ENCODE measurements around the gene ABCA12.

DNA sequence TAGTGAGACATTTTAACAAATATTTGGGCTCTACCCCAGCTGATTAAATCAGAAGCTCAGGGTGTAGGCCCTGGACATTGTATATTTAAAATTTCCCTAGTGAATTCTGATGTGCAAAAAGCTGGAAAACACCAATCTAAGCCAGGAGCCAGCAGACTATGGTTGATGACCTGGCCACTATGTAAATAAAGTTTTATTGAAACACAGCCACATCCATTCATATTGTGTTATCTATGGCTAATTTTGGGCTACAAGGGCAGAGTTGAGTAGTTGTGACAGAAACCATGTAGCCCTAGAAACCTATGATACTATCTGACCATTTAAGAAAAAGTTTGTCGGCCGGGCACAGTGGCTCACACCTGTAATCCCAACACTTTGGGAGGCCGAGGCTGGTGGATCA, 243.0 kb downstream of the ABCA12 start:
- TF ChIP-seq, protein P1, sequence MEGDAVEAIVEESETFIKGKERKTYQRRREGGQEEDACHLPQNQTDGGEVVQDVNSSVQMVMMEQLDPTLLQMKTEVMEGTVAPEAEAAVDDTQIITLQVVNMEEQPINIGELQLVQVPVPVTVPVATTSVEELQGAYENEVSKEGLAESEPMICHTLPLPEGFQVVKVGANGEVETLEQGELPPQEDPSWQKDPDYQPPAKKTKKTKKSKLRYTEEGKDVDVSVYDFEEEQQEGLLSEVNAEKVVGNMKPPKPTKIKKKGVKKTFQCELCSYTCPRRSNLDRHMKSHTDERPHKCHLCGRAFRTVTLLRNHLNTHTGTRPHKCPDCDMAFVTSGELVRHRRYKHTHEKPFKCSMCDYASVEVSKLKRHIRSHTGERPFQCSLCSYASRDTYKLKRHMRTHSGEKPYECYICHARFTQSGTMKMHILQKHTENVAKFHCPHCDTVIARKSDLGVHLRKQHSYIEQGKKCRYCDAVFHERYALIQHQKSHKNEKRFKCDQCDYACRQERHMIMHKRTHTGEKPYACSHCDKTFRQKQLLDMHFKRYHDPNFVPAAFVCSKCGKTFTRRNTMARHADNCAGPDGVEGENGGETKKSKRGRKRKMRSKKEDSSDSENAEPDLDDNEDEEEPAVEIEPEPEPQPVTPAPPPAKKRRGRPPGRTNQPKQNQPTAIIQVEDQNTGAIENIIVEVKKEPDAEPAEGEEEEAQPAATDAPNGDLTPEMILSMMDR (IDR thresholded peaks at IDR 0.05) = no peak
- no peak for TF ChIP-seq EP300 (IDR thresholded peaks at IDR 0.05)

Data from tibial nerve (tissue), 4 donors.